Peyer's patch (tissue), 4 donors: ENCODE measurements around the gene EEF2. TPM values are rescaled to one million over a fixed set of nuclear protein-coding genes. Genes with fewer than 3 reads are reported as not detected.
"Not testable (repeated sequence)": the region's sequence is repeated elsewhere in the genome, so short reads cannot be mapped to it uniquely, and the experiment has no call there.

ENCODE experiments used
- DNase-seq, 3 donors: peaks; one replicate each; pipeline ENCODE4 v3.0.0-alpha.2; 2017 to 2019
- H3K27ac ChIP-seq, 4 donors: fragments of 200-600 bp; sonication (generic); one replicate each; pipeline ENCODE4 v1.5.1; 2016 to 2019
- H3K27me3 ChIP-seq, 2 donors: fragments of 200-600 bp; sonication (generic); one replicate each; pipeline ENCODE4 v1.5.1; 2019
- H3K36me3 ChIP-seq, 3 donors: fragments of 200-600 bp; sonication (generic); one replicate each; pipeline ENCODE4 v1.5.1; 2016 to 2019
- H3K4me1 ChIP-seq, 4 donors: fragments of 200-600 bp; sonication (generic); one replicate each; pipeline ENCODE4 v1.5.1; 2016 to 2019
- H3K4me3 ChIP-seq, 4 donors: fragments of 200-600 bp; sonication (generic); 1 replicate in 3 of 4; 2 replicates in 1 of 4; pipeline ENCODE4 v1.5.1; 2016 to 2019; ENCODE audit warnings: mild to moderate bottlenecking in 1 of 4
- H3K9me3 ChIP-seq, 4 donors: fragments of 200-600 bp; sonication (generic); one replicate each; pipeline ENCODE4 v1.5.1; 2016 to 2019; ENCODE audit warnings: mild to moderate bottlenecking in 1 of 4
- POLR2A ChIP-seq, 2 donors: fragments of 450-650 bp; IDR thresholded peaks; one replicate each; pipeline ENCODE4 v1.5.1; 2017; ENCODE audit warnings: antibody characterized with exemption in 2 of 2, mild to moderate bottlenecking in 2 of 2, moderate library complexity in 2 of 2
- total RNA-seq, 4 donors: library from RNA; depleted of rRNA; stranded (reverse); fragments of >200 nt; gene quantifications; one replicate each; pipeline ENCODE4 v1.1.0, GENCODE V29; 2016
- TF ChIP-seq, protein P1 (sequence below), 6 experiments: fragments of 450-650 bp in 4 of 6; fragments of 200-600 bp in 2 of 6; sonication (generic) in 1 of 6; IDR thresholded peaks; one replicate each; pipeline ENCODE4 v1.5.1; 2017 to 2019; ENCODE audit warnings: antibody characterized with exemption in 6 of 6, mild to moderate bottlenecking in 3 of 6, moderate library complexity in 1 of 6

EEF2 gene
- total RNA-seq, 4 donors from 2014 or later, result 914 to 1,425 (median 1,203) TPM

GRCh38 chr19:3950871-3951861, 34.1 kb downstream of the EEF2 start:
- no peak for DNase-seq
- H3K27ac ChIP-seq, result peak overlapping the region in 2 of 4 donors; percentile 46 to 72

GRCh38 chr19:3949997-3950859, 35.0 kb downstream of the EEF2 start:
- TF ChIP-seq POLR2A (IDR thresholded peaks at IDR 0.05), result no peak
- TF ChIP-seq, protein P1, sequence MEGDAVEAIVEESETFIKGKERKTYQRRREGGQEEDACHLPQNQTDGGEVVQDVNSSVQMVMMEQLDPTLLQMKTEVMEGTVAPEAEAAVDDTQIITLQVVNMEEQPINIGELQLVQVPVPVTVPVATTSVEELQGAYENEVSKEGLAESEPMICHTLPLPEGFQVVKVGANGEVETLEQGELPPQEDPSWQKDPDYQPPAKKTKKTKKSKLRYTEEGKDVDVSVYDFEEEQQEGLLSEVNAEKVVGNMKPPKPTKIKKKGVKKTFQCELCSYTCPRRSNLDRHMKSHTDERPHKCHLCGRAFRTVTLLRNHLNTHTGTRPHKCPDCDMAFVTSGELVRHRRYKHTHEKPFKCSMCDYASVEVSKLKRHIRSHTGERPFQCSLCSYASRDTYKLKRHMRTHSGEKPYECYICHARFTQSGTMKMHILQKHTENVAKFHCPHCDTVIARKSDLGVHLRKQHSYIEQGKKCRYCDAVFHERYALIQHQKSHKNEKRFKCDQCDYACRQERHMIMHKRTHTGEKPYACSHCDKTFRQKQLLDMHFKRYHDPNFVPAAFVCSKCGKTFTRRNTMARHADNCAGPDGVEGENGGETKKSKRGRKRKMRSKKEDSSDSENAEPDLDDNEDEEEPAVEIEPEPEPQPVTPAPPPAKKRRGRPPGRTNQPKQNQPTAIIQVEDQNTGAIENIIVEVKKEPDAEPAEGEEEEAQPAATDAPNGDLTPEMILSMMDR (IDR thresholded peaks at IDR 0.05), result no peak
- Histone ChIP-seq H3K9me3 (no peaks in the 10 kb centered on the region), H3K36me3 (no peaks in the 10 kb centered on the region), H3K27me3 (no peaks in the 10 kb centered on the region), H3K27ac (peak overlapping the region in 2 of 4 donors; percentile 46 to 72), H3K4me1 (peaks cover 0 to 11% (median 0%) of the 10 kb centered on the region in 4 donors), H3K4me3 (peak overlapping the region in 1 of 4 donors; percentile 30)
- no peak for DNase-seq

More at GRCh38 chr19:3950871-3951861, 34.1 kb downstream of the EEF2 start:
- Histone ChIP-seq H3K4me3 (peak overlapping the region in 2 of 4 donors; percentile 19 to 30), H3K36me3 (peaks cover 0 to 6% (median 0%) of the 10 kb centered on the region in 3 donors), H3K27me3 (no peaks in the 10 kb centered on the region), H3K4me1 (peaks cover 0 to 11% (median 0%) of the 10 kb centered on the region in 4 donors), H3K9me3 (no peaks in the 10 kb centered on the region)
- TF ChIP-seq, protein P1 (IDR thresholded peaks at IDR 0.05), result no peak
- no peak for TF ChIP-seq POLR2A (IDR thresholded peaks at IDR 0.05)

GRCh38 chr19:3949294-3949693, 36.0 kb downstream of the EEF2 start:
- Histone ChIP-seq H3K9me3 (no peaks in the 10 kb centered on the region), H3K36me3 (no peaks in the 10 kb centered on the region), H3K4me1 (peaks cover 0 to 11% (median 0%) of the 10 kb centered on the region in 4 donors), H3K27ac (no peak overlapping the region), H3K4me3 (no peak overlapping the region), H3K27me3 (no peaks in the 10 kb centered on the region)
- DNase-seq, result no peak
- TF ChIP-seq POLR2A (IDR thresholded peaks at IDR 0.05), result no peak
- TF ChIP-seq, protein P1 (IDR thresholded peaks at IDR 0.05), result no peak

GRCh38 chr19:3947316-3947933, 37.8 kb downstream of the EEF2 start:
- not testable (repeated sequence) for H3K36me3 ChIP-seq, H3K4me3 ChIP-seq, DNase-seq, H3K9me3 ChIP-seq, H3K27ac ChIP-seq, H3K27me3 ChIP-seq
- H3K4me1 ChIP-seq, result peaks cover 0 to 11% (median 0%) of the 10 kb centered on the region in 4 donors

- Histone ChIP-seq H3K4me3 (no peak overlapping the region), H3K27ac (no peak overlapping the region), H3K9me3 (no peaks in the 10 kb centered on the region), H3K36me3 (no peaks in the 10 kb centered on the region), H3K4me1 (peaks cover 0 to 6% (median 0%) of the 10 kb centered on the region in 4 donors), H3K27me3 (no peaks in the 10 kb centered on the region)
- DNase-seq, result no peak
- TF ChIP-seq POLR2A (IDR thresholded peaks at IDR 0.05), result no peak
- TF ChIP-seq, protein P1 (IDR thresholded peaks at IDR 0.05), result no peak
Observed at GRCh38 chr19:3945838-3946237, 39.4 kb downstream of the EEF2 start.
